Calu3 (cell line): ENCODE results near the gene MARK3. TPM values are rescaled to one million over a fixed set of nuclear protein-coding genes. Genes with fewer than 3 reads are reported as not detected.

ENCODE experiments used
- BruUV-seq: library from RNA; stranded (reverse); fragments of 400-500 nt; replicated peaks from 2 replicates; lab custom pipeline; 2021; lab: Mats Ljungman, UMichigan
- CTCF ChIA-PET: fragments of 300-600 bp; sonication (Branson Sonifier 250); formaldehyde crosslinking; loops from one replicate; lab custom pipeline; 2022; ENCODE audit warnings: antibody characterized with exemption; lab: Charles Lee
- DNase-seq: peaks from one replicate; pipeline ENCODE4 v3.0.0; 2022
- H3K27ac Mint-ChIP-seq: one replicate; pipeline ENCODE4 v1.8.0; 2022; ENCODE audit warnings: mixed read lengths; ENCODE audit not compliant: unreplicated experiment
- H3K27me3 Mint-ChIP-seq: one replicate; pipeline ENCODE4 v1.8.0; 2022; ENCODE audit warnings: mixed read lengths; ENCODE audit not compliant: unreplicated experiment
- H3K36me3 Mint-ChIP-seq: one replicate; pipeline ENCODE4 v1.8.0; 2022; ENCODE audit warnings: mild to moderate bottlenecking, moderate library complexity, mixed read lengths; ENCODE audit not compliant: insufficient read depth, unreplicated experiment
- H3K4me1 Mint-ChIP-seq: one replicate; pipeline ENCODE4 v1.8.0; 2022; ENCODE audit warnings: mild to moderate bottlenecking, low read depth, mixed read lengths; ENCODE audit not compliant: unreplicated experiment
- H3K4me3 Mint-ChIP-seq: one replicate; pipeline ENCODE4 v1.8.0; 2022; ENCODE audit warnings: mild to moderate bottlenecking, low read depth, moderate library complexity, mixed read lengths; ENCODE audit not compliant: unreplicated experiment
- H3K9me3 Mint-ChIP-seq: one replicate; pipeline ENCODE4 v1.8.0; 2022; ENCODE audit warnings: low read depth, mixed read lengths; ENCODE audit not compliant: unreplicated experiment
- intact Hi-C: fragments of 100-400 bp; cut with micrococcal nuclease; formaldehyde crosslinking; loops from one replicate; pipeline ENCODE4 v1.10.0; 2022; ENCODE audit not compliant: unreplicated experiment
- total RNA-seq: library from RNA; stranded (reverse); gene quantifications from 2 replicates; pipeline ENCODE4 v1.2.3, GENCODE V29; 2022
- TF ChIP-seq, protein P1 (sequence below): fragments of 200-600 bp; IDR thresholded peaks from one replicate; pipeline ENCODE4 v1.8.0; 2022; ENCODE audit warnings: antibody characterized with exemption; ENCODE audit not compliant: unreplicated experiment

MARK3 gene
- total RNA-seq, 1 experiment from 2014 or later = 76.0 TPM

DNA sequence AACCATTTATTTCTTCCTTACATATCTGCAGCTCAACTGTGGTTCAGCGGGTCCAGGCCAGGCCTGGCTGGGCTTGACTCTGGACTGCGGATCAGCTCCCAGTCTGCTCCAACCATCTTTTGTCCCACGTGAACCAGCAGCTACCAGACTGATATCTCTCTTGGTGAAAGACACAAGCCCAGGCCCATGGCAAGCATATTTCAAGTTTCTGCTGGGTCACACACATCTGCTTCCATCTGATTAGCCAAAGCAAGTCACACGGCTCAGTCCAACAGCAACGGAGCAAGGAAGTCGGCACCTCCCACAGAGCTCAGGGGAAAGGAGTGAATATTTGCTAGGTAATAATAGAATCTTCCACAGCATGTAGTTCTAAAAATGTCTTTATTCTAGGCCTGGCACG lies 24.7 kb upstream of the MARK3 start:
- Mint-ChIP-seq H3K9me3 (peaks cover 12% of the 10 kb centered on the region), H3K27me3 (no peaks in the 10 kb centered on the region), H3K4me1 (peaks cover 9% of the 10 kb centered on the region), H3K4me3 (no peak overlapping the region), H3K36me3 (peaks cover 7% of the 10 kb centered on the region), H3K27ac (no peak overlapping the region)
- CTCF ChIA-PET = interaction anchor here (0.6 kb wide), 1 partner anchor 12 kb away, joined by 3 read pairs; no protein-coding TSS in a partner anchor
- no TSS peak for BruUV-seq
- TF ChIP-seq, protein P1, sequence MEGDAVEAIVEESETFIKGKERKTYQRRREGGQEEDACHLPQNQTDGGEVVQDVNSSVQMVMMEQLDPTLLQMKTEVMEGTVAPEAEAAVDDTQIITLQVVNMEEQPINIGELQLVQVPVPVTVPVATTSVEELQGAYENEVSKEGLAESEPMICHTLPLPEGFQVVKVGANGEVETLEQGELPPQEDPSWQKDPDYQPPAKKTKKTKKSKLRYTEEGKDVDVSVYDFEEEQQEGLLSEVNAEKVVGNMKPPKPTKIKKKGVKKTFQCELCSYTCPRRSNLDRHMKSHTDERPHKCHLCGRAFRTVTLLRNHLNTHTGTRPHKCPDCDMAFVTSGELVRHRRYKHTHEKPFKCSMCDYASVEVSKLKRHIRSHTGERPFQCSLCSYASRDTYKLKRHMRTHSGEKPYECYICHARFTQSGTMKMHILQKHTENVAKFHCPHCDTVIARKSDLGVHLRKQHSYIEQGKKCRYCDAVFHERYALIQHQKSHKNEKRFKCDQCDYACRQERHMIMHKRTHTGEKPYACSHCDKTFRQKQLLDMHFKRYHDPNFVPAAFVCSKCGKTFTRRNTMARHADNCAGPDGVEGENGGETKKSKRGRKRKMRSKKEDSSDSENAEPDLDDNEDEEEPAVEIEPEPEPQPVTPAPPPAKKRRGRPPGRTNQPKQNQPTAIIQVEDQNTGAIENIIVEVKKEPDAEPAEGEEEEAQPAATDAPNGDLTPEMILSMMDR = no peak
- intact Hi-C loops = no loop called here
- DNase-seq = no peak

DNA sequence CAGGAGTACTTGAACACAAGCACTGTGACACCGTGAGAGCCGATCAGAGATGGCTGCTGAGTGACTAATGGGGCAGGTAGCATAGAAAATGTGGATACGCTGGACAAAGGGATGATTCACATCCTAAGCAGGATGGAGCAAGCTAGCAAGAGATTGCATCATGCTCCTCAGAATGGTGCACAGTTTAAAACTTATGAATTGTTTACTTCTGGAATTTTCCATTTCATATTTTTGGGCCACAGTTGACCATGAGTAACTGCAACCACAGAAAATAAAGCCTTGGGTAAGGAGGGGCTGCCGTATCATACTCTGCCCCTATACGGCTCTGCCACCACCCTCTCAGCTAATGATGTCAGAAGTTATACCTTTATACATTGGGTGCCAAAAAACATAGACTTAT lies 23.3 kb upstream of the MARK3 start:
- BruUV-seq = no TSS peak
- Mint-ChIP-seq H3K4me1 (peaks cover 5% of the 10 kb centered on the region), H3K9me3 (peaks cover 12% of the 10 kb centered on the region), H3K27ac (peak overlapping the region; percentile 93), H3K36me3 (peaks cover 7% of the 10 kb centered on the region), H3K27me3 (no peaks in the 10 kb centered on the region), H3K4me3 (no peak overlapping the region)
- CTCF ChIA-PET = no interaction called here
- DNase-seq = peak; percentile 52
- intact Hi-C loops = no loop called here
- TF ChIP-seq, protein P1 = no peak

DNA sequence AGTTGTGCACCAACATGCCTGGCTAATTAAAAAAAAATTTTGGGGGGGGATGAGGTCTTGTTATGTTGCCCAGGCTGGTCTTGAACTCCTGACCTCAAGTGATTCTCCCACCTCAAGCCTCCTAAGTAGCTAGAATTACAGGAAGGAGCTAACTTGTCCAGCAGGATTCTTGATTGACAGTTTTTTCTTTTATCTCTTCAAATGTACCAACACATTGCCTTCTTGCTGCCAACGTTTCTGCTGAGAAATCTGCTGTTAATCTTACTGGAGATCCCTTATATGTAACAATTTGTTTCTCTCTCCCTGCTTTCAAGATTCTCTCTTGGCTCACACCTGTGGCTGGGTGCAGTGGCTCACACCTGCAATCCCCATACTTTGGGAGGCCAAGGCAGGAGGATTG lies 22.4 kb upstream of the MARK3 start:
- Mint-ChIP-seq H3K4me3 (no peak overlapping the region), H3K27ac (peak overlapping the region; percentile 93), H3K36me3 (peaks cover 7% of the 10 kb centered on the region), H3K27me3 (no peaks in the 10 kb centered on the region), H3K4me1 (no peaks in the 10 kb centered on the region), H3K9me3 (peaks cover 12% of the 10 kb centered on the region)
- DNase-seq = no peak
- TF ChIP-seq, protein P1 = no peak
- BruUV-seq = no TSS peak
- CTCF ChIA-PET = interaction anchor here (0.7 kb wide), 1 partner anchor 550 kb away, joined by 4 read pairs; no protein-coding TSS in a partner anchor
- intact Hi-C loops = no loop called here

DNA sequence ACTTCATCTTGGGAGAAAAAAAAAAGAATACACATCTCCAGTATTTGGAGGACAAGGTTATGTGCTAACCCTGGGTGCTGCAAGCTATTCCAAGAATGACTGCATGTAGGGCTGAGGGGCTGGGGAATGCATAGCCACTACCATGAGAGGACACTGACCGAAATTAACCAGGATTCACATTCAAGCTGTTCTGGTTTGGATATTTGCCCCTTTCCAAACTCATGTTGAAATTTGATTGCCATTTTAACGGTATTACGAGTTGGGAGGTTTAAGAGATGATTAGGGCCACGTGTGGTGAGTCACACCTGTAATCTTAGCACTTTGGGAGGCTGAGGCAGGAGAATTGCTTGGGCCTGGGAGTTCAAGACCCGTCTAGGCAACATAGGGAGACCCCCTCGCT lies 18.5 kb upstream of the MARK3 start:
- intact Hi-C loops = no loop called here
- CTCF ChIA-PET = no interaction called here
- Mint-ChIP-seq H3K4me3 (no peak overlapping the region), H3K9me3 (peaks cover 9% of the 10 kb centered on the region), H3K4me1 (no peaks in the 10 kb centered on the region), H3K36me3 (peaks cover 4% of the 10 kb centered on the region), H3K27ac (no peak overlapping the region), H3K27me3 (no peaks in the 10 kb centered on the region)
- TF ChIP-seq, protein P1 = no peak
- BruUV-seq = no TSS peak
- DNase-seq = no peak
